OCI-LY7 (cell line): ENCODE results near the gene PPP2R5C.

ENCODE experiments used
- CTCF ChIP-seq: fragments of 200-600 bp; sonication (generic); conservative IDR thresholded peaks from 2 replicates; pipeline ENCODE4 v1.5.1; 2014; ENCODE audit warnings: mild to moderate bottlenecking, antibody characterized with exemption, low read length, moderate library complexity, mixed read lengths
- EZH2phosphoT487 ChIP-seq: fragments of 200-600 bp; sonication (generic); IDR thresholded peaks from 2 replicates; pipeline ENCODE4 v1.6.1; 2018; ENCODE audit warnings: low read depth, borderline replicate concordance, mild to moderate bottlenecking, mixed run types, antibody characterized with exemption, low read length, moderate library complexity, mixed read lengths

GRCh38 chr14:101721951-101722661 is 39.4 kb upstream of the PPP2R5C start:
- TF ChIP-seq CTCF (no peak), EZH2phosphoT487 (no peak)
